GM23338 (cell line): ENCODE measurements around the gene KIF6. TPM values are rescaled to one million over a fixed set of nuclear protein-coding genes. Genes with fewer than 3 reads are reported as not detected.

ENCODE experiments used
- ATAC-seq: fragments of 200-7000 bp; cut with Tn5 transposase; 3 replicates; pipeline ENCODE4 v1.9.1; 2020
- DNase-seq: peaks from one replicate; pipeline ENCODE4 v3.0.0-alpha.2; 2015; ENCODE audit warnings: low spot score
- H2AFZ ChIP-seq: fragments of 200-600 bp; sonication (generic); 2 replicates; pipeline ENCODE4 v1.8.0; 2016; ENCODE audit warnings: antibody characterized with exemption, mild to moderate bottlenecking, moderate library complexity
- H3F3A ChIP-seq: fragments of 200-600 bp; sonication (generic); replicated peaks from 2 replicates; pipeline ENCODE4 v1.8.0; 2017; ENCODE audit warnings: antibody characterized with exemption, mixed run types, low read depth
- H3K27ac ChIP-seq: fragments of 200-600 bp; sonication (generic); 2 replicates; pipeline ENCODE4 v1.6.1; 2016; ENCODE audit warnings: low read depth
- H3K27me3 ChIP-seq: fragments of 200-600 bp; sonication (generic); 2 replicates; pipeline ENCODE4 v1.8.0; 2016; ENCODE audit warnings: mild to moderate bottlenecking, mixed run types, moderate library complexity; ENCODE audit not compliant: insufficient read depth
- H3K36me3 ChIP-seq: fragments of 200-600 bp; sonication (generic); 2 replicates; pipeline ENCODE4 v1.8.0; 2016; ENCODE audit warnings: mild to moderate bottlenecking; ENCODE audit not compliant: insufficient read depth
- H3K4me1 ChIP-seq: fragments of 200-600 bp; sonication (generic); 2 replicates; pipeline ENCODE4 v1.8.0; 2016; ENCODE audit warnings: mild to moderate bottlenecking, moderate library complexity; ENCODE audit not compliant: insufficient read depth
- H3K4me2 ChIP-seq: fragments of 200-600 bp; sonication (generic); 2 replicates; pipeline ENCODE4 v1.7.1; 2017; ENCODE audit warnings: mixed run types
- H3K4me3 ChIP-seq: fragments of 200-600 bp; sonication (generic); 2 replicates; pipeline ENCODE4 v1.6.1; 2016; ENCODE audit warnings: mixed run types
- H3K79me2 ChIP-seq: fragments of 200-600 bp; sonication (generic); replicated peaks from 2 replicates; pipeline ENCODE4 v1.8.0; 2017; ENCODE audit warnings: mild to moderate bottlenecking; ENCODE audit not compliant: insufficient read depth
- H3K9me2 ChIP-seq: fragments of 200-600 bp; sonication (generic); 2 replicates; pipeline ENCODE4 v1.8.0; 2017; ENCODE audit not compliant: insufficient read depth
- H4K20me1 ChIP-seq: fragments of 200-600 bp; sonication (generic); replicated peaks from 2 replicates; pipeline ENCODE4 v1.8.0; 2017; ENCODE audit warnings: mild to moderate bottlenecking; ENCODE audit not compliant: insufficient read depth
- H3K27ac Mint-ChIP-seq: 2 replicates; pipeline ENCODE4 v1.8.0; 2020; ENCODE audit warnings: inconsistent platforms, mild to moderate bottlenecking, moderate library complexity, mixed read lengths
- H3K27me3 Mint-ChIP-seq: 3 replicates; pipeline ENCODE4 v1.8.0; 2022; ENCODE audit warnings: low read depth, mild to moderate bottlenecking, moderate library complexity, mixed read lengths, inconsistent platforms; ENCODE audit not compliant: insufficient read depth, poor library complexity
- H3K36me3 Mint-ChIP-seq: 3 replicates; pipeline ENCODE4 v1.8.0; 2021; ENCODE audit warnings: low read depth, mild to moderate bottlenecking, inconsistent platforms, moderate library complexity, mixed read lengths
- H3K4me1 Mint-ChIP-seq: 3 replicates; pipeline ENCODE4 v1.8.0; 2020; ENCODE audit warnings: mild to moderate bottlenecking, inconsistent platforms, mixed read lengths
- H3K4me3 Mint-ChIP-seq: 3 replicates; pipeline ENCODE4 v1.8.0; 2021; ENCODE audit warnings: moderate library complexity, mild to moderate bottlenecking, inconsistent platforms, mixed read lengths
- H3K9me3 Mint-ChIP-seq: 3 replicates; pipeline ENCODE4 v1.8.0; 2020; ENCODE audit warnings: moderate library complexity, mild to moderate bottlenecking, inconsistent platforms, mixed read lengths
- EZH2 ChIP-seq: fragments of 200-600 bp; sonication (generic); IDR thresholded peaks from one replicate; pipeline ENCODE4 v1.8.0; 2017; ENCODE audit warnings: antibody characterized with exemption, mild to moderate bottlenecking, low read depth; ENCODE audit not compliant: unreplicated experiment
- EZH2phosphoT487 ChIP-seq: fragments of 200-600 bp; sonication (generic); IDR thresholded peaks from one replicate; pipeline ENCODE4 v1.8.1; 2018; ENCODE audit warnings: antibody characterized with exemption; ENCODE audit not compliant: unreplicated experiment
- JUNB ChIP-seq: IDR thresholded peaks from one replicate; pipeline ENCODE4 v1.6.1; 2016; ENCODE audit warnings: antibody characterized with exemption; ENCODE audit not compliant: unreplicated experiment
- STAT1 ChIP-seq: IDR thresholded peaks from one replicate; pipeline ENCODE4 v1.6.1; 2016; ENCODE audit warnings: antibody characterized with exemption; ENCODE audit not compliant: unreplicated experiment
- ZNF114 ChIP-seq: fragments of 250-450 bp; sonication (Bioruptor Pico); IDR thresholded peaks from 2 replicates; pipeline ENCODE4 v1.5.0; 2020; ENCODE audit warnings: mild to moderate bottlenecking, moderate library complexity
- ZNF331 ChIP-seq: fragments of 250-450 bp; sonication (Bioruptor Pico); IDR thresholded peaks from 2 replicates; pipeline ENCODE4 v1.5.0; 2020; ENCODE audit warnings: low read depth, mild to moderate bottlenecking, moderate library complexity
- polyA plus RNA-seq: library from polyadenylated mRNA; unstranded; fragments of >200 nt; fragmentation: Nextera tagmentation; extraction: Ambion mirVana; gene quantifications from 2 replicates; pipeline ENCODE4 v1.2.1, GENCODE V29; 2016
- total RNA-seq: library from RNA; depleted of rRNA; stranded (reverse); fragments of >200 nt; shearing (Covaris generic); gene quantifications from 2 replicates; pipeline ENCODE4 v1.2.3, GENCODE V29; 2014
- TF ChIP-seq, protein P1 (sequence below): IDR thresholded peaks from one replicate; pipeline ENCODE4 v1.6.1; 2018; ENCODE audit warnings: antibody characterized with exemption; ENCODE audit not compliant: unreplicated experiment
- TF ChIP-seq, protein P2 (sequence below): IDR thresholded peaks from 2 replicates; pipeline ENCODE4 v1.6.1; 2016; ENCODE audit warnings: antibody characterized with exemption
- TF ChIP-seq, protein P3 (sequence below): fragments of 250-450 bp; sonication (Bioruptor Pico); IDR thresholded peaks from 2 replicates; pipeline ENCODE4 v1.5.0; 2020; ENCODE audit warnings: mild to moderate bottlenecking, moderate library complexity

The KIF6 gene
- total and polyA plus RNA-seq, 2 experiments from 2014 or later, result 0.87 to 1.7 TPM

DNA sequence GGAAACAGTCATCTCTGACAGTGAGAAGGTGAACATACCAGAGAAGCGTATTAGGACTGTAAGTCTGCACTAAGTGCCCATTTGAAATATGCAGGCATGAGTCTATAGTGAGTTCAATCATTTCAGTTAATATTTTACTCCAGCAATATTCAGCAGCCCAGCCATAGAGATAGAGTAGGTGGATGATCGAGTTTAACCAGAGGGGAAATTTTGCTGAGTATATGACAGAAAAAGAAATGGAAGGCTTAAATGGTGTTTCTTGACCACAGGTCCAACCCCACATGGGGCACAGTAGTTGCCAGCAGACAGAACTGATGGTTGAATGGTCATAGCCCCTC, 39.8 kb downstream of the KIF6 start:
- Histone ChIP-seq H2AFZ (peak overlapping the region; percentile 83), H3K9me2 (0 out of 2 replicates have a peak, but pooled peaks cover 10% of the 10 kb centered on the region), H3K27ac (no peak overlapping the region), H3K79me2 (no peaks in the 10 kb centered on the region), H3F3A (no peaks in the 10 kb centered on the region), H3K4me2 (no peak overlapping the region), H3K36me3 (no peaks in the 10 kb centered on the region), H3K27me3 (no peaks in the 10 kb centered on the region), H3K4me1 (peaks cover 6% of the 10 kb centered on the region; the same call in 1 of the 2 replicates), H4K20me1 (no peaks in the 10 kb centered on the region), H3K4me3 (no peak overlapping the region)
- H3K4me1 Mint-ChIP-seq, result peaks cover 15% of the 10 kb centered on the region
- no peak for DNase-seq
- no peak overlapping the region for H3K4me3 Mint-ChIP-seq
- ATAC-seq, result no peak
- TF ChIP-seq JUNB (no peak), STAT1 (no peak), ZNF114 (CRISPR knock-in tag) (no peak), EZH2 (no peak), ZNF331 (CRISPR knock-in tag) (no peak), EZH2phosphoT487 (no peak)
- TF ChIP-seq, protein P1, sequence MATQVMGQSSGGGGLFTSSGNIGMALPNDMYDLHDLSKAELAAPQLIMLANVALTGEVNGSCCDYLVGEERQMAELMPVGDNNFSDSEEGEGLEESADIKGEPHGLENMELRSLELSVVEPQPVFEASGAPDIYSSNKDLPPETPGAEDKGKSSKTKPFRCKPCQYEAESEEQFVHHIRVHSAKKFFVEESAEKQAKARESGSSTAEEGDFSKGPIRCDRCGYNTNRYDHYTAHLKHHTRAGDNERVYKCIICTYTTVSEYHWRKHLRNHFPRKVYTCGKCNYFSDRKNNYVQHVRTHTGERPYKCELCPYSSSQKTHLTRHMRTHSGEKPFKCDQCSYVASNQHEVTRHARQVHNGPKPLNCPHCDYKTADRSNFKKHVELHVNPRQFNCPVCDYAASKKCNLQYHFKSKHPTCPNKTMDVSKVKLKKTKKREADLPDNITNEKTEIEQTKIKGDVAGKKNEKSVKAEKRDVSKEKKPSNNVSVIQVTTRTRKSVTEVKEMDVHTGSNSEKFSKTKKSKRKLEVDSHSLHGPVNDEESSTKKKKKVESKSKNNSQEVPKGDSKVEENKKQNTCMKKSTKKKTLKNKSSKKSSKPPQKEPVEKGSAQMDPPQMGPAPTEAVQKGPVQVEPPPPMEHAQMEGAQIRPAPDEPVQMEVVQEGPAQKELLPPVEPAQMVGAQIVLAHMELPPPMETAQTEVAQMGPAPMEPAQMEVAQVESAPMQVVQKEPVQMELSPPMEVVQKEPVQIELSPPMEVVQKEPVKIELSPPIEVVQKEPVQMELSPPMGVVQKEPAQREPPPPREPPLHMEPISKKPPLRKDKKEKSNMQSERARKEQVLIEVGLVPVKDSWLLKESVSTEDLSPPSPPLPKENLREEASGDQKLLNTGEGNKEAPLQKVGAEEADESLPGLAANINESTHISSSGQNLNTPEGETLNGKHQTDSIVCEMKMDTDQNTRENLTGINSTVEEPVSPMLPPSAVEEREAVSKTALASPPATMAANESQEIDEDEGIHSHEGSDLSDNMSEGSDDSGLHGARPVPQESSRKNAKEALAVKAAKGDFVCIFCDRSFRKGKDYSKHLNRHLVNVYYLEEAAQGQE, result no peak
- TF ChIP-seq, protein P2, sequence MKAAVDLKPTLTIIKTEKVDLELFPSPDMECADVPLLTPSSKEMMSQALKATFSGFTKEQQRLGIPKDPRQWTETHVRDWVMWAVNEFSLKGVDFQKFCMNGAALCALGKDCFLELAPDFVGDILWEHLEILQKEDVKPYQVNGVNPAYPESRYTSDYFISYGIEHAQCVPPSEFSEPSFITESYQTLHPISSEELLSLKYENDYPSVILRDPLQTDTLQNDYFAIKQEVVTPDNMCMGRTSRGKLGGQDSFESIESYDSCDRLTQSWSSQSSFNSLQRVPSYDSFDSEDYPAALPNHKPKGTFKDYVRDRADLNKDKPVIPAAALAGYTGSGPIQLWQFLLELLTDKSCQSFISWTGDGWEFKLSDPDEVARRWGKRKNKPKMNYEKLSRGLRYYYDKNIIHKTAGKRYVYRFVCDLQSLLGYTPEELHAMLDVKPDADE, result no peak
- TF ChIP-seq, protein P3, sequence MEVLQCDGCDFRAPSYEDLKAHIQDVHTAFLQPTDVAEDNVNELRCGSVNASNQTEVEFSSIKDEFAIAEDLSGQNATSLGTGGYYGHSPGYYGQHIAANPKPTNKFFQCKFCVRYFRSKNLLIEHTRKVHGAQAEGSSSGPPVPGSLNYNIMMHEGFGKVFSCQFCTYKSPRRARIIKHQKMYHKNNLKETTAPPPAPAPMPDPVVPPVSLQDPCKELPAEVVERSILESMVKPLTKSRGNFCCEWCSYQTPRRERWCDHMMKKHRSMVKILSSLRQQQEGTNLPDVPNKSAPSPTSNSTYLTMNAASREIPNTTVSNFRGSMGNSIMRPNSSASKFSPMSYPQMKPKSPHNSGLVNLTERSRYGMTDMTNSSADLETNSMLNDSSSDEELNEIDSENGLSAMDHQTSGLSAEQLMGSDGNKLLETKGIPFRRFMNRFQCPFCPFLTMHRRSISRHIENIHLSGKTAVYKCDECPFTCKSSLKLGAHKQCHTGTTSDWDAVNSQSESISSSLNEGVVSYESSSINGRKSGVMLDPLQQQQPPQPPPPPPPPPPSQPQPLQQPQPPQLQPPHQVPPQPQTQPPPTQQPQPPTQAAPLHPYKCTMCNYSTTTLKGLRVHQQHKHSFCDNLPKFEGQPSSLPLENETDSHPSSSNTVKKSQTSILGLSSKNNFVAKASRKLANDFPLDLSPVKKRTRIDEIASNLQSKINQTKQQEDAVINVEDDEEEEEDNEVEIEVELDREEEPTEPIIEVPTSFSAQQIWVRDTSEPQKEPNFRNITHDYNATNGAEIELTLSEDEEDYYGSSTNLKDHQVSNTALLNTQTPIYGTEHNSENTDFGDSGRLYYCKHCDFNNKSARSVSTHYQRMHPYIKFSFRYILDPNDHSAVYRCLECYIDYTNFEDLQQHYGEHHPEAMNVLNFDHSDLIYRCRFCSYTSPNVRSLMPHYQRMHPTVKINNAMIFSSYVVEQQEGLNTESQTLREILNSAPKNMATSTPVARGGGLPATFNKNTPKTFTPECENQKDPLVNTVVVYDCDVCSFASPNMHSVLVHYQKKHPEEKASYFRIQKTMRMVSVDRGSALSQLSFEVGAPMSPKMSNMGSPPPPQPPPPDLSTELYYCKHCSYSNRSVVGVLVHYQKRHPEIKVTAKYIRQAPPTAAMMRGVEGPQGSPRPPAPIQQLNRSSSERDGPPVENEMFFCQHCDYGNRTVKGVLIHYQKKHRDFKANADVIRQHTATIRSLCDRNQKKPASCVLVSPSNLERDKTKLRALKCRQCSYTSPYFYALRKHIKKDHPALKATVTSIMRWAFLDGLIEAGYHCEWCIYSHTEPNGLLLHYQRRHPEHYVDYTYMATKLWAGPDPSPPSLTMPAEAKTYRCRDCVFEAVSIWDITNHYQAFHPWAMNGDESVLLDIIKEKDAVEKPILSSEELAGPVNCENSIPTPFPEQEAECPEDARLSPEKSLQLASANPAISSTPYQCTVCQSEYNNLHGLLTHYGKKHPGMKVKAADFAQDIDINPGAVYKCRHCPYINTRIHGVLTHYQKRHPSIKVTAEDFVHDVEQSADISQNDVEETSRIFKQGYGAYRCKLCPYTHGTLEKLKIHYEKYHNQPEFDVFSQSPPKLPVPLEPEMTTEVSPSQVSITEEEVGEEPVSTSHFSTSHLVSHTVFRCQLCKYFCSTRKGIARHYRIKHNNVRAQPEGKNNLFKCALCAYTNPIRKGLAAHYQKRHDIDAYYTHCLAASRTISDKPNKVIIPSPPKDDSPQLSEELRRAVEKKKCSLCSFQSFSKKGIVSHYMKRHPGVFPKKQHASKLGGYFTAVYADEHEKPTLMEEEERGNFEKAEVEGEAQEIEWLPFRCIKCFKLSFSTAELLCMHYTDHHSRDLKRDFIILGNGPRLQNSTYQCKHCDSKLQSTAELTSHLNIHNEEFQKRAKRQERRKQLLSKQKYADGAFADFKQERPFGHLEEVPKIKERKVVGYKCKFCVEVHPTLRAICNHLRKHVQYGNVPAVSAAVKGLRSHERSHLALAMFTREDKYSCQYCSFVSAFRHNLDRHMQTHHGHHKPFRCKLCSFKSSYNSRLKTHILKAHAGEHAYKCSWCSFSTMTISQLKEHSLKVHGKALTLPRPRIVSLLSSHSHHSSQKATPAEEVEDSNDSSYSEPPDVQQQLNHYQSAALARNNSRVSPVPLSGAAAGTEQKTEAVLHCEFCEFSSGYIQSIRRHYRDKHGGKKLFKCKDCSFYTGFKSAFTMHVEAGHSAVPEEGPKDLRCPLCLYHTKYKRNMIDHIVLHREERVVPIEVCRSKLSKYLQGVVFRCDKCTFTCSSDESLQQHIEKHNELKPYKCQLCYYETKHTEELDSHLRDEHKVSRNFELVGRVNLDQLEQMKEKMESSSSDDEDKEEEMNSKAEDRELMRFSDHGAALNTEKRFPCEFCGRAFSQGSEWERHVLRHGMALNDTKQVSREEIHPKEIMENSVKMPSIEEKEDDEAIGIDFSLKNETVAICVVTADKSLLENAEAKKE, result no peak
- no peaks in the 10 kb centered on the region for H3K9me3 Mint-ChIP-seq
- no peaks in the 10 kb centered on the region for H3K36me3 Mint-ChIP-seq
- no peak overlapping the region for H3K27ac Mint-ChIP-seq
- H3K27me3 Mint-ChIP-seq, result peaks cover 2% of the 10 kb centered on the region
